GM23338 (cell line): ENCODE results near the gene ATP8B4. TPM values are rescaled to one million over a fixed set of nuclear protein-coding genes. Genes with fewer than 3 reads are reported as not detected.
"Not testable (repeated sequence)": the region's sequence is repeated elsewhere in the genome, so short reads cannot be mapped to it uniquely, and the experiment has no call there.

ENCODE experiments used
- ATAC-seq: fragments of 200-7000 bp; cut with Tn5 transposase; 3 replicates; pipeline ENCODE4 v1.9.1; 2020
- DNase-seq: peaks from one replicate; pipeline ENCODE4 v3.0.0-alpha.2; 2015; ENCODE audit warnings: low spot score
- H2AFZ ChIP-seq: fragments of 200-600 bp; sonication (generic); 2 replicates; pipeline ENCODE4 v1.8.0; 2016; ENCODE audit warnings: antibody characterized with exemption, mild to moderate bottlenecking, moderate library complexity
- H3F3A ChIP-seq: fragments of 200-600 bp; sonication (generic); replicated peaks from 2 replicates; pipeline ENCODE4 v1.8.0; 2017; ENCODE audit warnings: antibody characterized with exemption, mixed run types, low read depth
- H3K27ac ChIP-seq: fragments of 200-600 bp; sonication (generic); 2 replicates; pipeline ENCODE4 v1.6.1; 2016; ENCODE audit warnings: low read depth
- H3K27me3 ChIP-seq: fragments of 200-600 bp; sonication (generic); 2 replicates; pipeline ENCODE4 v1.8.0; 2016; ENCODE audit warnings: mild to moderate bottlenecking, mixed run types, moderate library complexity; ENCODE audit not compliant: insufficient read depth
- H3K36me3 ChIP-seq: fragments of 200-600 bp; sonication (generic); 2 replicates; pipeline ENCODE4 v1.8.0; 2016; ENCODE audit warnings: mild to moderate bottlenecking; ENCODE audit not compliant: insufficient read depth
- H3K4me1 ChIP-seq: fragments of 200-600 bp; sonication (generic); 2 replicates; pipeline ENCODE4 v1.8.0; 2016; ENCODE audit warnings: mild to moderate bottlenecking, moderate library complexity; ENCODE audit not compliant: insufficient read depth
- H3K4me2 ChIP-seq: fragments of 200-600 bp; sonication (generic); 2 replicates; pipeline ENCODE4 v1.7.1; 2017; ENCODE audit warnings: mixed run types
- H3K4me3 ChIP-seq: fragments of 200-600 bp; sonication (generic); 2 replicates; pipeline ENCODE4 v1.6.1; 2016; ENCODE audit warnings: mixed run types
- H3K79me2 ChIP-seq: fragments of 200-600 bp; sonication (generic); replicated peaks from 2 replicates; pipeline ENCODE4 v1.8.0; 2017; ENCODE audit warnings: mild to moderate bottlenecking; ENCODE audit not compliant: insufficient read depth
- H3K9me2 ChIP-seq: fragments of 200-600 bp; sonication (generic); 2 replicates; pipeline ENCODE4 v1.8.0; 2017; ENCODE audit not compliant: insufficient read depth
- H4K20me1 ChIP-seq: fragments of 200-600 bp; sonication (generic); replicated peaks from 2 replicates; pipeline ENCODE4 v1.8.0; 2017; ENCODE audit warnings: mild to moderate bottlenecking; ENCODE audit not compliant: insufficient read depth
- H3K27ac Mint-ChIP-seq: 2 replicates; pipeline ENCODE4 v1.8.0; 2020; ENCODE audit warnings: inconsistent platforms, mild to moderate bottlenecking, moderate library complexity, mixed read lengths
- H3K27me3 Mint-ChIP-seq: 3 replicates; pipeline ENCODE4 v1.8.0; 2022; ENCODE audit warnings: low read depth, mild to moderate bottlenecking, moderate library complexity, mixed read lengths, inconsistent platforms; ENCODE audit not compliant: insufficient read depth, poor library complexity
- H3K36me3 Mint-ChIP-seq: 3 replicates; pipeline ENCODE4 v1.8.0; 2021; ENCODE audit warnings: low read depth, mild to moderate bottlenecking, inconsistent platforms, moderate library complexity, mixed read lengths
- H3K4me1 Mint-ChIP-seq: 3 replicates; pipeline ENCODE4 v1.8.0; 2020; ENCODE audit warnings: mild to moderate bottlenecking, inconsistent platforms, mixed read lengths
- H3K4me3 Mint-ChIP-seq: 3 replicates; pipeline ENCODE4 v1.8.0; 2021; ENCODE audit warnings: moderate library complexity, mild to moderate bottlenecking, inconsistent platforms, mixed read lengths
- H3K9me3 Mint-ChIP-seq: 3 replicates; pipeline ENCODE4 v1.8.0; 2020; ENCODE audit warnings: moderate library complexity, mild to moderate bottlenecking, inconsistent platforms, mixed read lengths
- CTCF ChIP-seq, 2 experiments: fragments of 200-600 bp in 1 of 2; sonication (generic) in 1 of 2; conservative IDR thresholded peaks; 2 replicates each; pipeline versions ENCODE4 v1.5.1 to v1.6.1; 2016 to 2017; ENCODE audit warnings: antibody characterized with exemption in 2 of 2, low read depth in 2 of 2, mild to moderate bottlenecking in 2 of 2, moderate library complexity in 1 of 2
- ETS1 ChIP-seq: IDR thresholded peaks from 2 replicates; pipeline ENCODE4 v1.6.1; 2016; ENCODE audit warnings: antibody characterized with exemption
- NANOG ChIP-seq: IDR thresholded peaks from 2 replicates; pipeline ENCODE4 v1.6.1; 2016; ENCODE audit warnings: antibody characterized with exemption, borderline replicate concordance
- POLR2AphosphoS5 ChIP-seq: IDR thresholded peaks from 2 replicates; pipeline ENCODE4 v1.6.1; 2016; ENCODE audit warnings: antibody characterized with exemption, low read depth
- polyA plus RNA-seq: library from polyadenylated mRNA; unstranded; fragments of >200 nt; fragmentation: Nextera tagmentation; extraction: Ambion mirVana; gene quantifications from 2 replicates; pipeline ENCODE4 v1.2.1, GENCODE V29; 2016
- total RNA-seq: library from RNA; depleted of rRNA; stranded (reverse); fragments of >200 nt; shearing (Covaris generic); gene quantifications from 2 replicates; pipeline ENCODE4 v1.2.3, GENCODE V29; 2014

Gene ATP8B4
- total and polyA plus RNA-seq, 2 experiments from 2014 or later = 0.24 TPM; not detected in 1

- Histone ChIP-seq H3K79me2 (no peaks in the 10 kb centered on the region), H3F3A (no peaks in the 10 kb centered on the region), H3K27ac (no peak overlapping the region), H3K36me3 (no peaks in the 10 kb centered on the region), H3K27me3 (no peaks in the 10 kb centered on the region), H3K9me2 (no peaks in the 10 kb centered on the region), H2AFZ (no peak overlapping the region), H3K4me3 (no peak overlapping the region), H3K4me2 (no peak overlapping the region), H4K20me1 (no peaks in the 10 kb centered on the region), H3K4me1 (no peaks in the 10 kb centered on the region)
- no peaks in the 10 kb centered on the region for H3K36me3 Mint-ChIP-seq
- no peak overlapping the region for H3K4me3 Mint-ChIP-seq
- no peak overlapping the region for H3K27ac Mint-ChIP-seq
- ATAC-seq = no peak
- H3K4me1 Mint-ChIP-seq = no peaks in the 10 kb centered on the region
- DNase-seq = no peak
- peaks cover 2% of the 10 kb centered on the region for H3K27me3 Mint-ChIP-seq
- no peak for TF ChIP-seq CTCF (conservative IDR thresholded peaks at IDR 0.05; ENCODE audit: low read depth in 2 of 2)
- TF ChIP-seq POLR2AphosphoS5 = no peak
- TF ChIP-seq NANOG = no peak
- TF ChIP-seq ETS1 = no peak
- no peaks in the 10 kb centered on the region for H3K9me3 Mint-ChIP-seq
These were observed 15.5 kb upstream of the ATP8B4 start for GRCh38 chr15:50134524-50135024.

- DNase-seq, H3K9me3 Mint-ChIP-seq, ATAC-seq, H3K4me1 ChIP-seq, H3K9me2 ChIP-seq, H3K4me3 Mint-ChIP-seq, H3K27me3 ChIP-seq, H3K27ac ChIP-seq, H3F3A ChIP-seq, H3K79me2 ChIP-seq, H3K27me3 Mint-ChIP-seq, H4K20me1 ChIP-seq, H3K4me1 Mint-ChIP-seq, H3K4me3 ChIP-seq, H2AFZ ChIP-seq, H3K4me2 ChIP-seq, H3K36me3 Mint-ChIP-seq, H3K27ac Mint-ChIP-seq, H3K36me3 ChIP-seq: not testable (repeated sequence)
These were observed 13.4 kb upstream of the ATP8B4 start for GRCh38 chr15:50132251-50132984.

DNA sequence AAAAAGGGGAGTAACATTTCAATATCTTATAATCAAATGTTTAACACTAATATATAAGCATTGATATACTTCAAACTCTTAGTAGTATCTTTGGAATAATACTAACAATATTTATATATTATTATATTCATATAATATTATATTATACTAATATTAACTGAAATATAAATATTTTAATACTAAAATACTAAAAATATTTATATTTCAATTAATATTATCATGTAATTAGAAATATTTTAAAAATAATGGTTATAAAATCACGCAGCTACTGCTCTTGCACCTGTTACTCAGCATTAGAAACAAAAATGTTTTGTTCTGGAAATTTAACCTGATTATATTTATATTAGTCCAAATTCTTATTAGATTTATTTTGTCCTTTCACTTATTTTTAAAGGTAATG lies 12.6 kb upstream of the ATP8B4 start:
- Histone ChIP-seq H3K4me2 (no peak overlapping the region), H3K4me1 (no peaks in the 10 kb centered on the region), H2AFZ (no peak overlapping the region), H3K79me2 (no peaks in the 10 kb centered on the region), H3K9me2 (no peaks in the 10 kb centered on the region; the same call in 1 of the 2 replicates), H3K4me3 (no peak overlapping the region), H3K27ac (no peak overlapping the region), H4K20me1 (no peaks in the 10 kb centered on the region), H3K27me3 (no peaks in the 10 kb centered on the region), H3K36me3 (no peaks in the 10 kb centered on the region), H3F3A (no peaks in the 10 kb centered on the region)
- H3K27ac Mint-ChIP-seq = no peak overlapping the region
- no peaks in the 10 kb centered on the region for H3K9me3 Mint-ChIP-seq
- no peak for TF ChIP-seq POLR2AphosphoS5
- H3K4me3 Mint-ChIP-seq = no peak overlapping the region
- H3K4me1 Mint-ChIP-seq = no peaks in the 10 kb centered on the region
- ATAC-seq (no peak), DNase-seq (no peak)
- H3K27me3 Mint-ChIP-seq = peaks cover 2% of the 10 kb centered on the region
- no peaks in the 10 kb centered on the region for H3K36me3 Mint-ChIP-seq
